ENCODE results near the gene MANEA. TPM values are rescaled to one million over a fixed set of nuclear protein-coding genes. Genes with fewer than 3 reads are reported as not detected.
"Not testable (repeated sequence)": the region's sequence is repeated elsewhere in the genome, so short reads cannot be mapped to it uniquely, and the experiment has no call there.

Gene MANEA
- total RNA-seq, 2 experiments from 2014 or later, result 6.1 to 8.0 TPM

DNA sequence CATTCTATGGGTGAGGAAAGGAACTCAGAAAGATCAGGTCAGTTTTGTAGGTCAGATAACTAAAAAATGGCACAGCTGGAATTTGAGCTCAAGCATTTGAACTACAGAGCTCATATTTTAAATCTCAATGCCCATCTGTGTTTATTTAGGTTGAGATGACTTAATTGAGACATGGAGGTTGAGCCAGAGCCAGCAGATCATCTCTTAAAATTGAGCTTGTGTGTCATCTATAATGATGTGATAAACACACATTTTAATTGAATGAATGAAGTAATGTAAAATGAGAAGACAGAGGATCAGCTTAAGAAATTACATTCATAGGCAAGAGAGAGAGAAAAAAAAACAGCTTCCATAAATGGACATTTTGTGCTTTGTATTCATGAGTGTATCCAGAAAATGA is 3.7 kb downstream of the MANEA start:
- H3K9me3 ChIP-seq (ENCODE audit: control insufficient read depth in 1 of 2, insufficient read depth in 1 of 2, low read length in 2 of 2), result peaks cover 3 to 5% of the 10 kb centered on the region in 2 experiments
- no peaks in the 10 kb centered on the region for H3K27me3 ChIP-seq (ENCODE audit: control insufficient read depth in 1 of 2, insufficient read depth in 2 of 2, low read length in 2 of 2)
- no peak overlapping the region for H3K27ac ChIP-seq (ENCODE audit: low read depth in 1 of 2, low read length in 2 of 2)
- Mint-ChIP-seq H3K36me3 (ENCODE audit: low read depth) (peaks cover 54% of the 10 kb centered on the region), H3K4me1 (ENCODE audit: low read depth) (peaks cover 50% of the 10 kb centered on the region), H3K27ac (peak overlapping the region; percentile 48), H3K4me3 (no peak overlapping the region), H3K9me3 (no peaks in the 10 kb centered on the region), H3K27me3 (no peaks in the 10 kb centered on the region)
- H3K4me3 ChIP-seq (ENCODE audit: low read length), result no peak overlapping the region
- POLR2A ChIA-PET, result no interaction called here
- no peak for DNase-seq
- no peaks in the 10 kb centered on the region for H3K36me3 ChIP-seq (ENCODE audit: insufficient read depth, low read length)
- intact Hi-C loops (cut with DNase I, micrococcal nuclease), result loop anchor here in 1 of 2 experiments (5.0 kb wide), 1 partner anchor 1346 kb away; no protein-coding TSS in a partner anchor
- peaks cover 11% of the 10 kb centered on the region for H3K4me1 ChIP-seq (ENCODE audit: insufficient read depth, low read length)
- no peak for ATAC-seq (ENCODE audit: poor library complexity)
- CTCF ChIA-PET, result interaction anchor here (0.6 kb wide), 1 partner anchor 22 kb away, joined by 3 read pairs; no protein-coding TSS in a partner anchor
- TF ChIP-seq, protein P1, sequence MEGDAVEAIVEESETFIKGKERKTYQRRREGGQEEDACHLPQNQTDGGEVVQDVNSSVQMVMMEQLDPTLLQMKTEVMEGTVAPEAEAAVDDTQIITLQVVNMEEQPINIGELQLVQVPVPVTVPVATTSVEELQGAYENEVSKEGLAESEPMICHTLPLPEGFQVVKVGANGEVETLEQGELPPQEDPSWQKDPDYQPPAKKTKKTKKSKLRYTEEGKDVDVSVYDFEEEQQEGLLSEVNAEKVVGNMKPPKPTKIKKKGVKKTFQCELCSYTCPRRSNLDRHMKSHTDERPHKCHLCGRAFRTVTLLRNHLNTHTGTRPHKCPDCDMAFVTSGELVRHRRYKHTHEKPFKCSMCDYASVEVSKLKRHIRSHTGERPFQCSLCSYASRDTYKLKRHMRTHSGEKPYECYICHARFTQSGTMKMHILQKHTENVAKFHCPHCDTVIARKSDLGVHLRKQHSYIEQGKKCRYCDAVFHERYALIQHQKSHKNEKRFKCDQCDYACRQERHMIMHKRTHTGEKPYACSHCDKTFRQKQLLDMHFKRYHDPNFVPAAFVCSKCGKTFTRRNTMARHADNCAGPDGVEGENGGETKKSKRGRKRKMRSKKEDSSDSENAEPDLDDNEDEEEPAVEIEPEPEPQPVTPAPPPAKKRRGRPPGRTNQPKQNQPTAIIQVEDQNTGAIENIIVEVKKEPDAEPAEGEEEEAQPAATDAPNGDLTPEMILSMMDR (IDR thresholded peaks at IDR 0.05), result no peak

DNA sequence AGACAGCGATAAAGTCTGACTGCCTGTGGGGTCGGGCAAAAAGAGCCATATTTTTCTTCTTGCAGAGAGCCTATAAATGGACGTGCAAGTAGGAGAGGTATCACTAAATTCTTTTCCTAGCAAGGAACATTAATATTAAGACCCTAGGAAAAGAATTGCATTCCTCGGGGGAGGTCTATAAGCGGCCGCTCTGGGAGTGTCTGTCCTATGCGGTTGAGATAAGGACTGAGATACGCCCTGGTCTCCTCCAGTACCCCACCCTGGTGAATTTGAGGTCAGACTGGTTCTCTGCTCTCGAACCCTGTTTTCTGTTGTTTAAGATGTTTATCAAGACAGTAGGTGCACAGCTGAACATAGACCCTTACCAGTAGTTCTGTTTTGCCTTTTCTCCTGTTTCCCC is 6.9 kb downstream of the MANEA start:
- H3K27me3 Mint-ChIP-seq; H3K27ac Mint-ChIP-seq; ATAC-seq (ENCODE audit: poor library complexity); H3K4me3 ChIP-seq (ENCODE audit: low read length); H3K36me3 ChIP-seq (ENCODE audit: insufficient read depth, low read length); H3K4me3 Mint-ChIP-seq; POLR2A ChIA-PET; H3K9me3 Mint-ChIP-seq; H3K27me3 ChIP-seq (ENCODE audit: control insufficient read depth in 1 of 2, insufficient read depth in 2 of 2, low read length in 2 of 2); CTCF ChIA-PET; H3K27ac ChIP-seq (ENCODE audit: low read depth in 1 of 2, low read length in 2 of 2); H3K9me3 ChIP-seq (ENCODE audit: control insufficient read depth in 1 of 2, insufficient read depth in 1 of 2, low read length in 2 of 2); H3K4me1 ChIP-seq (ENCODE audit: insufficient read depth, low read length): not testable (repeated sequence)
- Mint-ChIP-seq H3K4me1 (ENCODE audit: low read depth) (peaks cover 45% of the 10 kb centered on the region), H3K36me3 (ENCODE audit: low read depth) (peaks cover 52% of the 10 kb centered on the region)
- peak in 1 of 14 experiments; percentile 1 for DNase-seq
- intact Hi-C loops (cut with DNase I, micrococcal nuclease), result loop anchor here in 1 of 2 experiments (5.0 kb wide), 1 partner anchor 1343 kb away; no protein-coding TSS in a partner anchor

DNA sequence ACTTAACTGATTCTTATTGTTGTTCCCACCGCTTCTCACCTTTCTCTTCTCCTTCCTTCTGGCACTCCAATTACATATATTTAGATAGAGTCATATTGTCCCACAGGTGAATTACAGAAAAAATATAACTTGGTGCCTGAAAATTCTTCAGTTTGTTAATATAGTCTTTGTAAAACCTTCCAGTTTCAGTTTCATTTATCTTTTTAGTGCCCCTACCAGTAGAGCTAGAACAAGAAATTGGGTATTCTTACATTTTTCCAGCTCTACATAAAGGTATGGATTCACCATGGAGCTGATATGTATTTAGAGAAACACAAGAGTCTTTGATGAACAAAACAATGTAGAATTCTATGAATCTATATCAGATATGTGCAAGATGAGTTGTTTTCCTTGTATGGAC is 10.7 kb downstream of the MANEA start:
- TF ChIP-seq, protein P1 (IDR thresholded peaks at IDR 0.05), result no peak
- ATAC-seq (ENCODE audit: poor library complexity) (no peak), DNase-seq (no peak)
- Histone ChIP-seq H3K27me3 (ENCODE audit: control insufficient read depth in 1 of 2, insufficient read depth in 2 of 2, low read length in 2 of 2) (no peaks in the 10 kb centered on the region), H3K4me3 (ENCODE audit: low read length) (no peak overlapping the region), H3K36me3 (ENCODE audit: insufficient read depth, low read length) (peaks cover 6% of the 10 kb centered on the region), H3K27ac (ENCODE audit: low read depth in 1 of 2, low read length in 2 of 2) (no peak overlapping the region), H3K9me3 (ENCODE audit: control insufficient read depth in 1 of 2, insufficient read depth in 1 of 2, low read length in 2 of 2) (peaks cover 3 to 5% of the 10 kb centered on the region in 2 experiments), H3K4me1 (ENCODE audit: insufficient read depth, low read length) (no peaks in the 10 kb centered on the region)
- H3K27ac Mint-ChIP-seq, result no peak overlapping the region
- peaks cover 57% of the 10 kb centered on the region for H3K36me3 Mint-ChIP-seq (ENCODE audit: low read depth)
- no peaks in the 10 kb centered on the region for H3K9me3 Mint-ChIP-seq
- no peaks in the 10 kb centered on the region for H3K27me3 Mint-ChIP-seq
- POLR2A ChIA-PET, result interaction anchor here (3.5 kb wide), 1 partner anchor 10 kb away, joined by 18 read pairs; the partner anchor contains the start of gene MANEA
- CTCF ChIA-PET, result interaction anchor here (1.8 kb wide), 1 partner anchor 49 kb away, joined by 3 read pairs; no protein-coding TSS in a partner anchor
- intact Hi-C loops (cut with DNase I, micrococcal nuclease), result no loop called here
- H3K4me1 Mint-ChIP-seq (ENCODE audit: low read depth), result peaks cover 51% of the 10 kb centered on the region
- H3K4me3 Mint-ChIP-seq, result peak overlapping the region; percentile 5

DNA sequence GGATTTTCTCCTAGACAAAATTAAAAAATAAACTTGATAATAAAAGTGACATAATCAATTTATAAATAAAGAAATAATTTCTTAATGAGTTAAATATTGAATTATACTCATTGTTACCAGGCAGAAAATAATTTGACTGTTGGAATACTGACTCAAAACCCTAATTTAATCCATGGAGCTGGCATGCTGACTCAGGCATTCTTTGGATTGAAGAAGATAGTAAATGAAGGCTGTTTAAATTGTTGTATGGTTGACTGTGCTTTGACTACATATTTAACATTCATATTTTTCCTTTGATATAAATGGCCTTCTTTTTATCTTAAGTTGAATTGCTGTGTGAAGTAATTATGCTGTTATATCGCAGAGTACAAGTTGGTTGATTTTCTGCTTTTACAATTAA is 11.7 kb downstream of the MANEA start:
- H3K4me3 Mint-ChIP-seq, result no peak overlapping the region
- no peaks in the 10 kb centered on the region for H3K9me3 Mint-ChIP-seq
- peaks cover 59% of the 10 kb centered on the region for H3K4me1 Mint-ChIP-seq (ENCODE audit: low read depth)
- Histone ChIP-seq H3K4me3 (ENCODE audit: low read length) (no peak overlapping the region), H3K36me3 (ENCODE audit: insufficient read depth, low read length) (peaks cover 6% of the 10 kb centered on the region), H3K27me3 (ENCODE audit: control insufficient read depth in 1 of 2, insufficient read depth in 2 of 2, low read length in 2 of 2) (no peaks in the 10 kb centered on the region), H3K4me1 (ENCODE audit: insufficient read depth, low read length) (no peaks in the 10 kb centered on the region), H3K9me3 (ENCODE audit: control insufficient read depth in 1 of 2, insufficient read depth in 1 of 2, low read length in 2 of 2) (peaks cover 3 to 5% of the 10 kb centered on the region in 2 experiments), H3K27ac (ENCODE audit: low read depth in 1 of 2, low read length in 2 of 2) (no peak overlapping the region)
- ATAC-seq (ENCODE audit: poor library complexity), result no peak
- no peak overlapping the region for H3K27ac Mint-ChIP-seq
- H3K36me3 Mint-ChIP-seq (ENCODE audit: low read depth), result peaks cover 48% of the 10 kb centered on the region
- DNase-seq, result no peak
- intact Hi-C loops (cut with DNase I, micrococcal nuclease), result no loop called here
- POLR2A ChIA-PET, result interaction anchor here (3.5 kb wide), 1 partner anchor 11 kb away, joined by 18 read pairs; the partner anchor contains the start of gene MANEA
- TF ChIP-seq, protein P1 (IDR thresholded peaks at IDR 0.05), result no peak
- CTCF ChIA-PET, result interaction anchor here (1.8 kb wide), 1 partner anchor 50 kb away, joined by 3 read pairs; no protein-coding TSS in a partner anchor
- H3K27me3 Mint-ChIP-seq, result no peaks in the 10 kb centered on the region

Measured in CD4-positive, alpha-beta T cell (primary cell).